A673 (cell line): ENCODE results near the gene CCDC66.

Experiments used
- CTCF ChIP-seq: fragments of 300-800, 200-600 bp; sonication (generic); conservative IDR thresholded peaks from 2 replicates; pipeline ENCODE4 v1.5.1; 2017; ENCODE audit warnings: low read depth, mild to moderate bottlenecking, antibody characterized with exemption, low read length, moderate library complexity, mixed read lengths
- EZH2 ChIP-seq: fragments of 200-600 bp; sonication (generic); IDR thresholded peaks from 2 replicates; pipeline ENCODE4 v1.6.1; 2017; ENCODE audit warnings: borderline replicate concordance, low read depth, mild to moderate bottlenecking, mixed read lengths, antibody characterized with exemption, low read length; ENCODE audit not compliant: poor library complexity, severe bottlenecking

DNA sequence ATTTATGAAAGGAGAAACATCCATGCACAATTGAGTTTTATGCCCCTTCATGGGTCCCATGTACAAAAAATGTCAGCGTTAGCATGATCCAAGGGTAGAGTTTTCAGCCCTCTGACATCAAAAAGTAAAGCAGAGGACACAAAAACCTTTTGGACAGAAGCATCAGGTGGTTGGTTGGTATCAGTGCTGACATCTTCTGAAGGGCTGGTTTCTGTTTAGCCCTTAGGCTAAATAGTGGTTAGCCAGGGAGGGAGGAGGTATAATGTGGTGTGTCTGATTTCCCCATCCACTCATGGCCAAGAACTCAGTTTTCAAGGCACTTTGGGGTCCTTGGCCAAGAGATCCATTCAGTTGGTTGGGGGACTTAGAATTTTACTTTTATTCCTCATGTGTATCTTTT, 16.5 kb downstream of the CCDC66 start:
- TF ChIP-seq CTCF (no peak), EZH2 (no peak)
